Nucleus accumbens (tissue), 56 donors: ENCODE measurements around the gene SMPD3.
A peak's percentile ranks its signal among the peaks of the same experiment; 100 is the strongest.

ENCODE experiments used
- DNase-seq, 56 donors: peaks; one replicate each; lab custom pipeline; 2025; lab: John Stamatoyannopoulos, UW

The SMPD3 gene

DNA sequence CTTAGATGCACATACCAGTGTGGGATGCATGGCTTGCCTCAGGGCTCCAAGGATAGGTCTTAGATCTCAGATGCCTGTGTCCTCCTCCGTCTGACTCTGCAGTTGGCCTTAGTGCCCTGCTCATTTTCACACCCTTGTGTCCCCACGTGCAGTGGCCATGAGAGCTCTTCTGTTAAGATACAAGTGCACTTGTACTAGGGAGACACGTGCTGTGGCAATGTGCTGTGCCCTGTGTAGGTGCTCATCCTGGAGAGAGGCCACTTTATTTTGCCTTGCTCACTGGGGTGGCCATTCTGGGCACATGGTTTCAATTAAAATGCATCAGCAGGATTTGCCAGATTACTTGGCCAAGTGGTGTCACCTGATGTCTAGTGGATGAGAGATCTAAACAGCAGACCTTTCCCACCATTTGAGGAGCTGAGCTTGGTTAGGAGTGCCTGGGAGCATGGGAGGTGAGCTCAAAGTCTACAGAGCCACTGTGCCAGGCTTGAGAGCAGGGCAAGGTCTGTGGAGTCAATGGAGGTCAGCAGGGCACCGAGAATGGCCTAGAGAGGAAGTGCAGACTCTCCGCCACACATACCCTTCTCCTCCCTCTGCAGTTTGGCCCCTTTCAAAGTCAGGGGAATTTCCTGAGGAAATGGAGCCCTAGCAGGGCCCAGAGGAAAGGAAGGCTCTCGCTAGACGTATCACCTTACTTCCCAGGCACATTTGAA is 25.2 kb upstream of the SMPD3 start:
- peak in 1 of 56 donors; percentile 4 for DNase-seq

DNA sequence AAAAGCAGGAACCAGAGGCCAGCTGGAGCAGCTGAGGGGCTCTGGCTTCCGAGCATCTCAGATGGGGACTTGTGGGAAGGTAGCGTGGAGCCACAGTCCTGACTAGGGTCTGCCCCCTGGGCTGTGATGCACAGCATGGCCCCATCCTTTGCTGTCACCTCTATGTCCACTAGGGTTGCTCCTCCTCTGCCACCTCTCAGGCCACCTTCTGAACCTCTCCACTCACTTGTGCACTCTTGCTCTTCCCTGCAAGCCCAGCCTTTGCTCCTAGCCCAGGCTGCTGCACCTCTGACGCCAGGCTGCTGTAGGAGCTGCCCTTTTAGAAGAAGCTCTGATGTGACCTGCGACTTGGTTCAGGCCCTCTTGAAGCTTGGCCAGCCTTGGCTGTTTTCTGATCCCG is 24.3 kb upstream of the SMPD3 start:
- no peak for DNase-seq

GRCh38 chr16:68470461-68471150 is 22.3 kb upstream of the SMPD3 start:
- DNase-seq = peak in 25 of 56 donors; percentile 6 to 49 (median 20)

- peak in 1 of 56 donors; percentile 35 for DNase-seq
These were observed 21.6 kb upstream of the SMPD3 start for GRCh38 chr16:68469796-68470460.

DNA sequence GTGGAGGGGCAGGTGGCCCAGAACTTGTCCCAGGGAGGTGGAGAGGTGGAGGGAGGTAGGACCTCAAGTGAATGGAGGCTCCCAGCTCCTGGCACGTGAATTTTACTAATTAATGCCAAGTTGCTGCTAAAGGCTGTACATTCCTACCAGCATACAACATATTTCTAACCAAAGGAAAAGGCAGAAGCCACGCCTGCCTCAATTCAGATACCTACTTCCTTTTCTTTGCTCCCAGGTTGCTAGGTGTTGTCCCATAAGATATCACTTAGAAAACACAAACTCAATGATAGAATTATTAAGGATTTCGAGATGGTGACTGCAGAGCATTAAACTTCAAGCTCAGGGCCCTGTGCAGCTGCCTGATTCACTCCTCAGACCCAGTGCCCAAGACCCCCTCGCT is 20.5 kb upstream of the SMPD3 start:
- DNase-seq = no peak

- no peak for DNase-seq
These were observed 17.9 kb upstream of the SMPD3 start for GRCh38 chr16:68466174-68466573.

- no peak for DNase-seq
These were observed 15.6 kb upstream of the SMPD3 start for GRCh38 chr16:68463904-68464303.

DNA sequence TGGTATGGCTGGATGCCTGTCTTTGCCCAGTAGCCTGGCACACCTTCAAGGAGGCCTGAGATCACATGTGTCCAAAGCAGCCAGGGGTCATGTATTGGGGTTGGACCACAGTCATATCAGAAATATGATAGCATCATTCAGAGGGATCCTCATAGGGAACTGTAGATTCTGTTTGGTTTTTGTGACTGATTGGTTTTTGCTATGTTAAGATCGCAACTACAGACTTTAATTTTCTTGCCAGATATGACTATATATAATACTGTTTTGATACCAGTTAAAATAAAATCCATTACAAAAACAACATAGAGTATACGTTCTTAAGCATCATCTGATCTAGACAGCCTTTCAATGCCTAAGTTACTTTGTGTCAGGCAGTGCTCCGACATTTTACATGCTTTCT is 11.8 kb upstream of the SMPD3 start:
- no peak for DNase-seq

DNA sequence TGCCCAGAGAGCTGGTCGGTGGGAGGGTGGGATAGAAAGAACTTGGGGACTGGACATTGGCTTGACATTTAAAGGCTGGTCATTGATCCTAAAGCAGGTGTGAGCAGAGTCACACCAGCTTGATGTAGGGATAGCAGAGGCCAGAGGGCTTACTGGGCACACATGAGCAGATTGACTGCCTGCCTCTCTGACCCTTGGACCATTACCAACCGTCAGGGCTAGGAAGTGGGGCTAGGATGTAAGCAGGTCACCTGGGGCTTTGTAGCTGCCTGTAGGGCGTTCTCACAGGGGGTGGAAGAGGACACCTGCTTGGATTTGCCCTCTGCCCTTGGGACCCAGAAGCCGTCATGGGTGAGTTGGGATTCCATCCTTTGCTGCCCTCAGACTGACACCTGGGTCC is 11.1 kb upstream of the SMPD3 start:
- no peak for DNase-seq

DNA sequence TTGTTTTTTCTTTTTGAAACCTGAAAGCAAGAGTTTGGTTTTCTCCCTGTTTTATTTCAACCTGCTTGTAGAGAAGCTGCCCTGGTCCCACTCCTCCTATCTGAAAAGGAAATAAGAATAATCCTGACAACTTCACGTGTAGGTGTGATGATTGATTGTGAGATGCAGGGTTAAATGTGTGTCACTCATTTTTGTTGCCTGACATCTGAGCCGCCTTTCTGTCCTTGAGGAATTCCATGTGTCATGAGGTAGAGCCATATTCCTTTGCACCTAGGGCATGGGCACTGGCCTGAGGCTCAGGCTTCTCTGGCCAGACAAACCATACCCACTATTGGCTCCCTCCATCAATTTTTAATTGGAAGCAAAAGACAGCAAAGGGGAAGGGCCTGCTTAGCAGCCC is 10.2 kb upstream of the SMPD3 start:
- DNase-seq = no peak

DNA sequence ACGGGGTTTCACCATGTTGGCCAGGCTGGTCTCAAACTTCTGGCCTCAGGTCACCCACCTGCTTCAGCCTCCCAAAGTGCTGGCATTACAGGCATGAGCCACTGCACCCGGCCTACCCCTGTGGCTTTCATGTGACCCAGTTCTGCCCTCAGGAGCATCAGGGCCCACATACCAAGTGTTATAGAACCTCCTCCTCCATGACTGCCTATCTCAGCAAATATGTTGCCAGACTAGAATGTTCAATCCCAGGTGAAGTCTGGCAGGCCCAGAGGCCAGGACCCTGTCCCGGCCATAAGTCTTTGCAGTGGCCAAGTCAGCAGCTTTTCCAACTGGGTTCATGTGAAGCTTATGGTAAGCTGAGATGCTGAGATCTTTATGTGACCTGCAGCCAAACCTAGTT is 9.8 kb upstream of the SMPD3 start:
- DNase-seq = no peak

DNA sequence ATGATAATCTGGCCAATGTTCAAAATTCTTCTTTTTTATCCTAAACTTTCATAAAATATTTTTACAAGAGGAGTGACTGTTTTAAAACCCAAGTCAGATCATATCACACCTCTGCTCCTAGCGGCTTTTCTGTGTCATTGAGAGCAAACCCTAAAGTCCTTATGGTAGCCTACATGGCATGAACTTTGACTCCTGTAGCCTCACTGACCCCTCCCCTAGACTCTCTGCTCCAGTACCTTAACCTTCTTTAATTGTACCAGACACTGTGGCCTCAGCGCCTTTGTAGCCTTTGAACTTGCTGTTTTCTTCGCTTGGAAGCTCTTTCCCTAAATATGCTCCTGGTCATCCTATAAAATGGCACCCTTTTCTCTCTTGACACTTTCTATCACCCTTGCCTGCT is 7.3 kb upstream of the SMPD3 start:
- no peak for DNase-seq

DNA sequence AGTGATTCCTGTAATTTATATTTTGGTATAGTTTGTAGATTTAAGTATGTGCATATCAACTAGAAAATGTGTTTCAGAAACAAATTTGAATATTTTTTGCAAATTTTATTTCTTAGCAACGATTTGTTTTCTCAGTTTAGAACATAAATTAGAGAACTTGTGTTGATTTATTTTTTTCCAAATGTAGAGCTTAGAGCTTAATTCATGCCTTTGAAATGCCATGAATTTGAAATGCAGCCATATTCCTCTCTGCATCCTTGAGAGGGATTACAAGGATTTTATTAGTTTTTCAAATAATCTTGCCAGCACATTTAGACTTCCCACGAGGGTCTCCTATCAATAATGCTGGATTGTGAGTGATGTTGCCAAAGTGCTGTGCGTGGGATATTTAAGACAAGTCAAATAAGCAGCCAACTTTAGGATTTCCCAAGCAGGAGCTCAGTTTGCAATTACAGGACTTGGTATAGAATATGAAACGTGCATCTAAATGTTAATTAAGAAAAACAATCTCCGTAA is 6.7 kb upstream of the SMPD3 start:
- no peak for DNase-seq

DNA sequence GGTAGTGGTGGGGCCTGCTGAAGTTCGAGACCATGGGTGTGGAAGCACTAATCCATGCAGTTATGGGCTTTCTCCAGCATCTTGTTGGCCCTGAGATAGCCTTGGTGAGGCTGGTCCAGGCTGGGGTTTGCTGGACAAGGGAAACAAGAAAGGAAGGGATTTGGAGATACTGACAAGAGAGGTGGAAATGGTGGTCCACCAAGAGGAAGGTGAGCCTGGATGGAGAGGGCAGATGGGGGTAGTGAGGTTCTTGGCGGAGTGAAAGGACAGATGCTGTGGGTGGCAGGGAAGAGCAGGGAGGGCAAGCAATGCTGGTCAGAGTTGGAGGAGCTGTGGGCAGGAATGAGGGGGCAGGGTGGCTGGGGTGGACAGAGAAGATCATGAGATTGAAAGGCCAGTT is 5.5 kb upstream of the SMPD3 start:
- no peak for DNase-seq

DNA sequence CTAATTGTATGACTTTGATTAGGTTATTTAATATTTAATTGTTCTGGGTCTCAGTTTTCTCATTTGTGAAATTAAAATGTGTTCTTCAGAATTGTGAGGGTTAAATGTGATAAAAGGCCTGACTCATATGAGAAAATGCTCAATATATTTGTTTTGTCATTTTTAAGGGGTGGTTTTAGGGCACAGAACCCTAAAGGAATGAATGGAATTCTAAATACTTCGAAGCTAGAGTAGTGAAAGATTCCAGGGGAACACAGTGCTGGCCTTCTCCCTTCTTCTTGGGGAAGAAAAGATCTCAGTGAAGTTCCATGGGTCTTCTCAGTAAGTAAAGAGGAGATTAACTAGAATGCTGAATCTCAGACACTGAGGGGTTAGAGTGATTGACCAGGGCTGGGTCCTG is 3.9 kb upstream of the SMPD3 start:
- no peak for DNase-seq

- no peak for DNase-seq
These were observed 3.4 kb upstream of the SMPD3 start for GRCh38 chr16:68451676-68452075.

- no peak for DNase-seq
These were observed 2.5 kb upstream of the SMPD3 start for GRCh38 chr16:68450741-68451255.

- DNase-seq = peak in 3 of 56 donors; percentile 42 to 48 (median 43)
These were observed 502 bp downstream of the SMPD3 start for GRCh38 chr16:68447653-68448359.

DNA sequence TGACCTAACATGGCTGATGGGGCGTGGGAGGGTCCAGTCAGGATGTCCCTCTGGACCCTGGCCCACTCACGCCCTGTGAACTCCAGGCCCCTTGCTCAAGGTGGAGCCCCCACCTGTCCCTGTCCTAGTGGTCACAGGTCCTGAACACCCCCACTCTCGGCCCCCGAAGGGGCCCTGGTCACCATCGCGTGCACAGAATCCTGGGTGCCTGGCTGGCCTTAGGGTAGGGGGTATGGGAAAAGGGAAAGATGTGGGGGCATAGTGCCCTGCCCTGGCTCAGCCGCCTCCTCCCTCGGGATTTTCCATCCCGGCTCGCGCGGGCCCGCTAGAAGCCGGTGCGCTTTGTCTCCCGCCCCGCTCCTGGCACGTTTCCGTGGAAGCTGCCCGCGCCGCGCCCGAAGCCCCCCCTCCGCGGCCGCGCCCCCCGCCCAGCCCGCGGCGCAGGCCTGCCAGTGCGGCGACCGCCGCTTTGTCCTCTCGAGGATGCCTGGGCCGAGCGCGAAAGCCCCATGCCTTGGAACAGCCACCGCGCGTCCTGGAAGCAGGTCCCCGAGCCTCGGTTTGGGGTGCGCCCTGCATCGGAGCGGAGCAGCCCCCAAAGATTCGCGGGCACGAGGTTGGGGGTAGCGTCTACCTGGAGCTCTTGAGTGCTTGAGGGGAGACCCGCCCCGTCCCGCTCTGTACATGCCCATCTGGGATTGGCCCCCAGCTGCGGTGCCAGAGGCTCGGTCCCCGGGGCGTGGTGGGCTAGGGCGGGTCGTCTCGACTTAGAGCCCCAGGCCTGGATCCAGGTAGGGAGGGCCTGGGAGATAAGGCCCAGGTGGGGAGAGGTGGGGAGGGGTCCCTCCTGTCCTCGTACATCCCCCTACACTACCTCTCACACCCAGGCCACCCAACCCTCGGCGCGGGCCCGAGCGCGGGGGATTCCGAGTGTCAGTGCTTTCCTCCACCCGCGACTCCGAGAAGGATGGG is 1.3 kb downstream of the SMPD3 start:
- DNase-seq = peak in 6 of 56 donors; percentile 11 to 46 (median 19)
